HUES64 (cell line): ENCODE data around the gene NVL.
"Not testable (repeated sequence)": the region's sequence is repeated elsewhere in the genome, so short reads cannot be mapped to it uniquely, and the experiment has no call there.

Experiments
- H3K27ac ChIP-seq: 2 replicates; pipeline ENCODE4 v1.7.0; 2013; ENCODE audit warnings: low read depth, low read length, inconsistent platforms
- H3K27me3 ChIP-seq: 2 replicates; pipeline ENCODE4 v1.6.1; 2013; ENCODE audit warnings: mild to moderate bottlenecking, low read length; ENCODE audit not compliant: insufficient read depth
- H3K36me3 ChIP-seq: 2 replicates; pipeline ENCODE4 v1.6.1; 2013; ENCODE audit warnings: mild to moderate bottlenecking, low read length; ENCODE audit not compliant: insufficient read depth
- H3K4me1 ChIP-seq: 2 replicates; pipeline ENCODE4 v1.6.1; 2013; ENCODE audit warnings: mild to moderate bottlenecking, low read length, moderate library complexity; ENCODE audit not compliant: insufficient read depth
- H3K4me3 ChIP-seq: 2 replicates; pipeline ENCODE4 v1.5.1; 2013; ENCODE audit warnings: mild to moderate bottlenecking, low read length, moderate library complexity
- H3K9ac ChIP-seq: 2 replicates; pipeline ENCODE4 v1.6.1; 2013; ENCODE audit warnings: mild to moderate bottlenecking, low read depth, low read length
- H3K9me3 ChIP-seq: 2 replicates; pipeline ENCODE4 v1.6.1; 2013; ENCODE audit warnings: low read depth, low read length; ENCODE audit not compliant: insufficient read depth
- WGBS: fragments of 150-250, 120-280 bp; methylation state at CpG from one replicate; pipeline ENCODE4 v1.1.7; 2013; ENCODE audit warnings: missing lambda C conversion rate; 5-methylcytosine and 5-hydroxymethylcytosine counted together

NVL gene

DNA sequence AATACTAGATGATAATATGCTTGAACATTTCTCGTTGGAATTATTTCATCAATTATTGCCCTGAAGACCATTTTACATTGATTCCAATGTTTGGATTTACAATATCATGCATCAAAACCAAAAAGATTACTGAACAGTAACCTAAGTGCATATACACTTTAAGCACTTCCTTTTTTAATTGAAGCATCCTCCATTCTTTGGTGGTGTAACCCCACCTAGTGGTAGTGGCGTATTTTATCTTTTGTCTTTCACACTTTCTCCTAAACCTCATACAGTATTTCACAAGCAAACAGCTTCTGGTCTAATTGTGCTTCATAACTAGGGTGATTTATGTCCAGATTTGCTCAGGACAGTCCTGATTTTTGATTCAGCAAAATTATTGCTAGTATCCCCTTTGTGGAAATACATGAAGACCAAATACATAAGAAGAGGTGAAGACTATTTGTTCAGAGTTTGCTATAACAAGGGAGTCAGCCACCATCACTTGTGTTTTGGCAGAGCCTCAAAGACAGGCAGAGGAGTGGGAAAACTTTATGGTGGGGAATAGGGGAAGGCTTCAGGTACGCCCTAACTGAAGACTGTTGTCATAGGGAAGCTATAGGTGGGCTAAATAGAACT, 3.4 kb upstream of the NVL start:
- H3K27me3 ChIP-seq: no peaks in the 10 kb centered on the region
- no peak overlapping the region for H3K9ac ChIP-seq
- 70% methylated on average over 2 of the region's 3 CpGs for WGBS
- peaks cover 7% of the 10 kb centered on the region; the same call in 1 of the 2 replicates for H3K4me1 ChIP-seq
- H3K27ac ChIP-seq: no peak overlapping the region
- no peaks in the 10 kb centered on the region for H3K9me3 ChIP-seq
- H3K4me3 ChIP-seq: no peak overlapping the region
- H3K36me3 ChIP-seq: no peaks in the 10 kb centered on the region

DNA sequence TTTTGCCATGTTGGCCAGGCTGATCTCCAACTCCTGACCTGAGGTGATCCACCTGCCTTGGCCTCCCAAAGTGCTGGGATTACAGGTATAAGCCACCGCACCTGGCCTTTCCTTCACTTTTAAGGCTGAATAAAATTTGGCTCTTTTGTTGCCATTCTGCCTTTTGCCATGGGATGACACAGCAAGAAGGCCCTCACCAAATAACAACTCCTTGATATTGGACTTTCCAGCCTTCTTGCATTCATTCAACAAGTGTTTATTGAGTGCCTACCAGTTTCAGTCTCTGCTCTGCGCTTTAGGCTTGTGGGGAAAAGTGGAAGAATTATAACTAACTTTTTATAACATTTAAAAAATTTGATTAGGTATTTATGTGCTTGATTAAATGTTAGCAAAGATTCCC, 1.9 kb upstream of the NVL start:
- Histone ChIP-seq H3K9me3 (no peaks in the 10 kb centered on the region), H3K27me3 (no peaks in the 10 kb centered on the region), H3K36me3 (peaks cover 7% of the 10 kb centered on the region; the same call in 1 of the 2 replicates), H3K4me3 (no peak overlapping the region), H3K4me1 (peaks cover 7% of the 10 kb centered on the region; the same call in 1 of the 2 replicates), H3K9ac (no peak overlapping the region), H3K27ac (no peak overlapping the region)
- 91% methylated on average over 1 of the region's 2 CpGs for WGBS

DNA sequence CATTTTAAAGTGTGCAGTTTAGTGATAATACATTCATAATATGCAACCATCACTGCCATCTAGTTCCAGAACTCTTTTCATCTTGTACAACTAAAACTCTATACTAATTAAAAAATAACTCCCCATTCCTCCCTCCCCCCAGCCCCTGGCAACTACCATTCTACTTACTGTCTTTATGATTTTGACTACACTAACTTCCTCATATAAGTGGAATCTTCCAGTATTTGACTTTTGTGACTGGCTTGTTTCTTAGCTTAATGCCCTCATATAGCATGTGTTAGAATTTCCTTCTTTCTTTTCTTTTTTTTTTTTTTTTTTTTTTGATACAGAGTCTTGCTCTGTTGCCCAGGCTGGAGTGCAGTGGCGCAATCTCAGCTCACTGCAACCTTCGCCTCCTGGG, 1.4 kb upstream of the NVL start:
- H3K4me1 ChIP-seq: peaks cover 7% of the 10 kb centered on the region; the same call in 1 of the 2 replicates
- H3K9me3 ChIP-seq: no peaks in the 10 kb centered on the region
- H3K36me3 ChIP-seq: peaks cover 12% of the 10 kb centered on the region
- 94% methylated on average over 2 of the region's 2 CpGs for WGBS
- H3K4me3 ChIP-seq: no peak overlapping the region
- no peak overlapping the region for H3K9ac ChIP-seq
- no peaks in the 10 kb centered on the region for H3K27me3 ChIP-seq
- H3K27ac ChIP-seq: no peak overlapping the region

DNA sequence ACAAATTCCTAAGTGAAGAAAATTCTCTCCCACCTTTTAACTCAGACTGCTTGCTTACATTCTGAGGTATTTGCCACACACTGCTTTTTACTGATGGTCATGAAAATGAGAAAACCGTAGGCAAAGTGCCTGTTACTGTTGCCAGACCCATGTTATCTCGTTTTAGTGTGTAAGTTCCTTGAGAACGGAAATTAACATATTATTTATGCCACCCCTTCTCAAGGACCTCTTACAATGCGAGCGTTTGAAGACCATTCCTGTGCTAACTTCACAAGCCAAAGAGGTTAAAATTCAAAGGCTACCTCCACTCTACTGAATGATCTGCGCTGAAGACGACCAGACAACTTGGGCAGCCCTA, 509 bp downstream of the NVL start:
- H3K9ac ChIP-seq: peak overlapping the region; percentile 98
- H3K36me3 ChIP-seq: peaks cover 23% of the 10 kb centered on the region
- H3K4me1 ChIP-seq: peaks cover 7% of the 10 kb centered on the region; the same call in 1 of the 2 replicates
- 3% methylated on average over 7 of the region's 7 CpGs for WGBS
- no peaks in the 10 kb centered on the region for H3K9me3 ChIP-seq
- H3K27me3 ChIP-seq: no peaks in the 10 kb centered on the region
- H3K27ac ChIP-seq: peak overlapping the region; percentile 97
- peak overlapping the region; percentile 98 for H3K4me3 ChIP-seq

DNA sequence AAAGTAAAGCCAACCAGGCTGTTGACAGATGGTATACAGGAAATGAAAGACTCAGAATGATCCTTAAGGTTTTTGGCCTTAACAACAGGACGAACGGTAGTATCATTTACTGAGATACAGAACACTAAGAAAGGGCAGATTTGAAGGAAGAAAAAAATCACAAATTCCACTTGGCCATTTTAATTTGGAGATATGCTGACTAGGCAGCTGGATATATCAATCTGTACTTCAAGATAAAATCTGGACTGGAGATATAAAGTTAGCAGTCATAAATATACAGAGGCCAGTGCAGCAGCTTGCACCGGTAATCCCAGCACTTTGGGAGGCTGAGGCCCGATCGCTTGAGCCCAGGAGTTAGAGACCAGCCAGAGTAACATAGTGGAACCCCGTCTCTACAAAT, 1.3 kb downstream of the NVL start:
- 95% methylated on average over 5 of the region's 6 CpGs for WGBS
- H3K9ac ChIP-seq: no peak overlapping the region
- peaks cover 7% of the 10 kb centered on the region; the same call in 1 of the 2 replicates for H3K4me1 ChIP-seq
- peaks cover 24% of the 10 kb centered on the region for H3K36me3 ChIP-seq
- peak overlapping the region; percentile 98 for H3K4me3 ChIP-seq
- no peaks in the 10 kb centered on the region for H3K27me3 ChIP-seq
- H3K9me3 ChIP-seq: no peaks in the 10 kb centered on the region
- no peak overlapping the region for H3K27ac ChIP-seq

DNA sequence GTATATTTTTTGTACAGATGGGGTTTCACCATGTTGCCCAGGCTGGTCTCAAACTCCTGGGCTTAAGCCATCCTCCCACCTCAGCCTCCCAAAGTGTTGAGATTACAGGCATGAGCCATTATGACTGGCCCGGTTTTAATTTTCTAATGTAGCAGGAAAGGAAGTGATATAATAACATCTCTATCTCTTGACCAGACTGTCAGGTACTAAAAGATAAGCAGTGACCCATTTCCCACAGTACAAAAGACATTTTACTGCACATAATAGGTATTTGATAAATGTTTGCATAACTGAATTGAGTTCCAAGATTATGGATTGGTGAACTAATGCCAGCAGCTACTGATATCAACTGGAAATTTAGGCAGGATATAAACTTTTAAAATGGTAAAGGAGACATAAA, 4.0 kb downstream of the NVL start:
- Histone ChIP-seq H3K9ac (no peak overlapping the region), H3K27ac (no peak overlapping the region), H3K9me3 (no peaks in the 10 kb centered on the region), H3K36me3 (peaks cover 34% of the 10 kb centered on the region), H3K4me1 (peaks cover 7% of the 10 kb centered on the region; the same call in 1 of the 2 replicates), H3K27me3 (no peaks in the 10 kb centered on the region), H3K4me3 (no peak overlapping the region)
- WGBS: 100% methylated on average over 1 of the region's 1 CpG

DNA sequence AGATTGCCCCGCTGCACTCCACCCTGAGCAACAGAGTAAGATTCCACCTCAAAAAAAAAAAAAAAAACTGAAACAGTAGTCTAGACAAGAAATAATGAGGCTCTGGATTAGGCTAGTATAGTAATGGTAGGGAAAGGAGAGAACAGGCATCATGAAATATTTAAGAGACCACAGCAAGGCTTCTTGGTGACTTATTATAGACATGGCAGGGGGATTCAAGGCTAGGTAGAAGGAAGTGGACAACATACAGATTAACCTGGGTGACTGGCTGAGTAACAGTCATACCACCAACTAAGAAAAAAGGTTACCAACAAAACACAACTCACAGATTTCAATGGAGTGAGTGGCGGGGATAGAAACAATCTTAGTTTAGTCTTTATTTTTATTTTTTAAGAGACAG, 8.3 kb downstream of the NVL start:
- 80% methylated on average over 1 of the region's 2 CpGs for WGBS

DNA sequence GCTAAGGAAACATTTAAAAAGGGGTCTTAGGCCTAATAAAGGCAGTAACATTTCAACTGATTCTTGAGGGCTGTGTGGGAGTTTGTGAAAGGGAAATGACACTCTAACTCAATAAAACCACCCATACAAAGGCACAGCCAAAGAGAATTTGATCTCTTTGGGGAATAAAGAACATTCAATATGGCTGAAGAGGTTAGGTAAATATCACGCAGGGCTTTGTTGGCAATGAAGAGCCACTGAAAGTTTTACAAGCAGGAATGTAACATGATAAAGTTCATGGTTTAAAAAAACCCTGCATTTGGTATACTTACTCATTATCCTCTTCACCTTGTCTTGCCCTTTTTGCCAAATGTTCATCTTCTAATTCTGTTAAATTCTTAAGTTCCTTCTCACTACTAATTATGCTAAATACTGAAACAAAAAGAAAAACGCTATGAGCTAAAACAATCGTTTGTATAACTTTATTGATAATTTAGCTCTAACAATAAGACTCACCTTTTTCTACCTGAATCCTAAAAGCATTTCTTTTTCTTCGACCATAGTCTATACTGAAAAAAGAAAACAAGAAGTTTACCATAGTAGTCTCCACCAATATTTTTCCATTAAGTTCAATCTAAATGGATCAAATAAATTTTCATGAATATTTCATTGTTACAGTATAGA, 12.5 kb downstream of the NVL start:
- 97% methylated on average over 4 of the region's 4 CpGs for WGBS
- H3K36me3 ChIP-seq: peaks cover 57% of the 10 kb centered on the region

More for the DNA sequence above, 8.3 kb downstream of the NVL start:
- Histone ChIP-seq H3K4me1 (no peaks in the 10 kb centered on the region), H3K4me3 (no peak overlapping the region), H3K9me3 (no peaks in the 10 kb centered on the region), H3K36me3 (peaks cover 38% of the 10 kb centered on the region), H3K27ac (no peak overlapping the region), H3K27me3 (no peaks in the 10 kb centered on the region), H3K9ac (no peak overlapping the region)

DNA sequence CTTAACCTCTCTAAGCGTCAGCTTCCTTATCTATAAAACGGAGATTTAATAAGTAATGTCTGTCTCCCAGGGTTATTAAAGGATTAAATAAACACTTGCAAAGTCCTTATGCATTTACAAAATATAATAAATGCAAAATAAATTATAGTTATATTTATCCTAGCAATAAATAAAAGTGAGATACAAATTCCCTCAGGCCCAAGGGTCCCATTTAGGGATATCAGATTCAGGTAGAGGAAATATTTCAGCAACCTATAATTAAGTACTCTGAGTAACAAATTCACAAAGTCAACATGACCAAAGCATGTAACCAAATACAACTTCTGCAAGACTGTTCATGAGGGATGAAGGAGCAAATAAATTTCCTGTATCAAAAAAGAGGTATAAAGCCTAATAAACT, 17.9 kb downstream of the NVL start:
- Histone ChIP-seq H3K9ac (no peak overlapping the region), H3K27ac (no peak overlapping the region), H3K4me3 (no peak overlapping the region), H3K27me3 (no peaks in the 10 kb centered on the region), H3K4me1 (no peaks in the 10 kb centered on the region), H3K9me3 (no peaks in the 10 kb centered on the region), H3K36me3 (peaks cover 86% of the 10 kb centered on the region)
- no CpG with 5 or more reads among the region's 2 CpGs for WGBS

More for the DNA sequence above, 12.5 kb downstream of the NVL start:
- Histone ChIP-seq H3K9me3 (no peaks in the 10 kb centered on the region), H3K27me3 (no peaks in the 10 kb centered on the region), H3K4me3 (no peak overlapping the region), H3K9ac (no peak overlapping the region), H3K27ac (no peak overlapping the region), H3K4me1 (no peaks in the 10 kb centered on the region)

DNA sequence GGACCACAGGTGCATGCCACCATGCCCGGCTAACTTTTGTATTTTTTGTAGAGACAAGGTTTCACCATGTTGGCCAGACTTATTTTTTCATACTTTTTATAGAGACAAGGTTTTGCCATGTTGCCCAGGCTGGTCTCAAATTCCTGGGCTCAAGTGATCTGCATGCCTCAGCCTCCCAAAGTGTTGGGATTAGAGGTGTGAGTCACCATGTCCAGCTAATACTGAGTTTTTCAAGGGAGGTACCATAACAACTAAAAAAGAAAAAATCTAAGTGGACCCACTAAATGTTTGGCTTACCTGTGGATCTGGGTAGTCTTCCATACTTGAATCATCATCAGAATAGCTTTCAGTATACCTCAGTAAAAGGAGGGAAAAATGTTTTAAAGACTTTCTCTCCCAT, 18.5 kb downstream of the NVL start:
- not testable (repeated sequence) for H3K27me3 ChIP-seq, H3K4me3 ChIP-seq, H3K9ac ChIP-seq, H3K4me1 ChIP-seq, H3K9me3 ChIP-seq, H3K27ac ChIP-seq
- WGBS: 100% methylated on average over 1 of the region's 1 CpG
- peaks cover 87% of the 10 kb centered on the region for H3K36me3 ChIP-seq

DNA sequence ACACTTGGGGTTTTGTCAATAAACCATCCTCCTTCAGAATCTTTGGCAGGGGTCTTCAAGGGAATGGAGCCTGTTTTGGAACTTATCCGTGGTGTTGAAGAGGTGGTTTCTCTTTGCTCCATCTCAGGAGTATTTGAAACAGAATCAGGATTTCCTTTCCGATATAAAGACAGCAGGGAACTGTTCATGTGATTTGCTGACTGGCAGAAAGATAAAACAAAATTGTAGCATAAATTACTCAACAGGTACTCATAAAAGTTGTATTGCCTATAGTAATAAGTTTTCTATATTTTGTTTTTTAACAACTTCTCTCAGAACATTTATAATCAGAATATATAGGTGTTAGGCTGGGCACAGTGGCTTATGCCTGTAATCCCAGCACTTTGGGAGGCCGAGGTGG, 21.9 kb downstream of the NVL start:
- Histone ChIP-seq H3K4me1 (no peaks in the 10 kb centered on the region), H3K9me3 (no peaks in the 10 kb centered on the region), H3K27me3 (no peaks in the 10 kb centered on the region), H3K4me3 (no peak overlapping the region), H3K27ac (no peak overlapping the region), H3K36me3 (peaks cover 85% of the 10 kb centered on the region), H3K9ac (no peak overlapping the region)
- WGBS: 96% methylated on average over 3 of the region's 3 CpGs
